Ovary (tissue), 9 donors: ENCODE measurements around the gene MCM3AP. TPM values are rescaled to one million over a fixed set of nuclear protein-coding genes. Genes with fewer than 3 reads are reported as not detected.

Experiments
- DNase-seq, 5 donors: peaks; one replicate each; pipeline ENCODE4 v3.0.0-alpha.2; 2019 to 2020
- H3K27ac ChIP-seq, 2 donors: fragments of 200-600 bp; one replicate each; pipeline versions ENCODE4 v1.5.1 to v1.8.0; 2019 to 2022
- H3K27me3 ChIP-seq: fragments of 200-600 bp; one replicate; pipeline ENCODE4 v1.8.0; 2022
- H3K36me3 ChIP-seq: fragments of 200-600 bp; sonication (generic); one replicate; pipeline ENCODE4 v1.5.1; 2019
- H3K4me1 ChIP-seq: one replicate; pipeline ENCODE4 v1.8.1; 2013; ENCODE audit warnings: mild to moderate bottlenecking, moderate library complexity; ENCODE audit not compliant: insufficient read depth
- H3K4me3 ChIP-seq: fragments of 200-600 bp; sonication (generic); one replicate; pipeline ENCODE4 v1.5.1; 2017
- H3K9me3 ChIP-seq, 2 donors: fragments of 200-600 bp in 1 of 2; sonication (generic) in 1 of 2; one replicate each; pipeline versions ENCODE4 v1.5.1 to v1.8.1; 2013 to 2019; ENCODE audit warnings: mild to moderate bottlenecking in 1 of 2, moderate library complexity in 1 of 2
- EP300 ChIP-seq: sonication (generic); formaldehyde crosslinking; IDR thresholded peaks from one replicate; pipeline ENCODE4 v1.6.1; 2017; ENCODE audit warnings: antibody characterized with exemption
- POLR2A ChIP-seq: fragments of 450-650 bp; IDR thresholded peaks from one replicate; pipeline ENCODE4 v1.6.1; 2017; ENCODE audit warnings: antibody characterized with exemption, mild to moderate bottlenecking, moderate library complexity
- WGBS, 3 donors: extraction: QIAGEN DNeasy Blood & Tissue Kit in 1 of 3; methylation state at CpG; one replicate each; pipeline versions ENCODE4 v1.1.5 to v1.1.7; 2013 to 2017; 5-methylcytosine and 5-hydroxymethylcytosine counted together
- intact Hi-C, 4 donors: fragments of 100-400 bp; cut with DNase I; formaldehyde crosslinking; loops; one replicate each; pipeline versions ENCODE4 v1.11.0 to v1.15.1; 2022 to 2023
- polyA plus RNA-seq, 2 donors: library from polyadenylated mRNA; stranded (reverse); fragments of 200-250 nt in 1 of 2; fragments of 350-450 nt in 1 of 2; fragmentation: Illumina TruSeq in 1 of 2; extraction: RNeasy Lipid Tissue Mini Kit (QIAGEN cat#74804) in 1 of 2; gene quantifications; one replicate each; pipeline ENCODE4 v1.2.3, GENCODE V29; 2013 to 2014
- total RNA-seq, 7 donors: library from RNA; depleted of rRNA in 2 of 7; stranded (reverse); fragments of >200 nt in 2 of 7; fragmentation: NEBNext Ultra II Directional in 3 of 7; extraction: Animal tissue kit (Norgen Biotek cat#: 25700) in 3 of 7; gene quantifications; one replicate each; pipeline versions ENCODE4 v1.1.0 to v1.2.4, GENCODE V29; 2016 to 2023
- TF ChIP-seq, protein P1 (sequence below), 3 donors: fragments of 450-650 bp in 2 of 3; fragments of 200-600 bp in 1 of 3; IDR thresholded peaks; one replicate each; pipeline versions ENCODE4 v1.5.1 to v1.8.0; 2016 to 2022; ENCODE audit warnings: antibody characterized with exemption in 3 of 3, mild to moderate bottlenecking in 1 of 3
- donor health status: DM: no; HTN: no; CAD: no; lungs with moderate emphysema.
- donor health status: DM: no; HTN: no; CAD: no.
- donor health status: Bipolar disorder and iron deficiency.
- donor health status: DM: yes; HTN: yes; CAD: no.
- donor health status: DM: no; HTN: no; CAD: no.
- donor health status: DM: yes; HTN: yes; CAD: no.

Gene MCM3AP
- total and polyA plus RNA-seq, 9 donors: 35.9 to 89.3 (median 70.3) TPM

DNA sequence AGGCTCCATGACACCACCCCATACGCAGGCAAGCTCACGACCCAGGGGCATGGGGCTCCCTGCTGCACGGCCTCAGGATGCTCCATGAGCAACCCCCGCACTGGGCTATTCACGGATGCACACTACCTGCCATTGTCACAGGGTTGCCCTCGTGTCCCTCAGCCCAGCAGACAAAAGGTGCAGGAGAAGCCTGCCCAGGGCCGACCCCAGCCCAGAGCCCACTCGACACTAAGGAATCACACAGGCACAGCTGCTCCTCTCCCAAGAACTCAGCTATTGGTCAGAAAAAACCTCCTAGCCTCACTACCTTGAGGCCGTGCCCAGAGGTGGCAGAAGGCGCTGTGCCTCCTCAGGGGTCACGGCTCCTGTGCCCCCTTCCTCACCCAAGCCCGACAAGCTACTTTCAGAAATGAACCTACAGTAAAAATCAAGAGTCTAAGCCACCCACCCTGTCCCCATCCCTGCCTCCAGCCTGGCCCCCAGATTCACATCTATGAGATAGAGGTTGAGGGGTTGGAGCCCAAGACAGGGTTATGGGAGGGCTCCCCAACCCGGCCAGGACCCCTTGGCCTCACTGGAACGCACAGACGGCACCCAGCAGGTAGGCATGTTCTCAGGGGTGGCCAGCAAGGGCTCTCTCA, 94.8 kb downstream of the MCM3AP start:
- TF ChIP-seq, protein P1, sequence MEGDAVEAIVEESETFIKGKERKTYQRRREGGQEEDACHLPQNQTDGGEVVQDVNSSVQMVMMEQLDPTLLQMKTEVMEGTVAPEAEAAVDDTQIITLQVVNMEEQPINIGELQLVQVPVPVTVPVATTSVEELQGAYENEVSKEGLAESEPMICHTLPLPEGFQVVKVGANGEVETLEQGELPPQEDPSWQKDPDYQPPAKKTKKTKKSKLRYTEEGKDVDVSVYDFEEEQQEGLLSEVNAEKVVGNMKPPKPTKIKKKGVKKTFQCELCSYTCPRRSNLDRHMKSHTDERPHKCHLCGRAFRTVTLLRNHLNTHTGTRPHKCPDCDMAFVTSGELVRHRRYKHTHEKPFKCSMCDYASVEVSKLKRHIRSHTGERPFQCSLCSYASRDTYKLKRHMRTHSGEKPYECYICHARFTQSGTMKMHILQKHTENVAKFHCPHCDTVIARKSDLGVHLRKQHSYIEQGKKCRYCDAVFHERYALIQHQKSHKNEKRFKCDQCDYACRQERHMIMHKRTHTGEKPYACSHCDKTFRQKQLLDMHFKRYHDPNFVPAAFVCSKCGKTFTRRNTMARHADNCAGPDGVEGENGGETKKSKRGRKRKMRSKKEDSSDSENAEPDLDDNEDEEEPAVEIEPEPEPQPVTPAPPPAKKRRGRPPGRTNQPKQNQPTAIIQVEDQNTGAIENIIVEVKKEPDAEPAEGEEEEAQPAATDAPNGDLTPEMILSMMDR (IDR thresholded peaks at IDR 0.05): no peak
- TF ChIP-seq POLR2A (no peak), EP300 (no peak)
- Histone ChIP-seq H3K27me3 (no peaks in the 10 kb centered on the region), H3K36me3 (no peaks in the 10 kb centered on the region), H3K4me1 (peaks cover 4% of the 10 kb centered on the region), H3K9me3 (no peaks in the 10 kb centered on the region), H3K4me3 (no peak overlapping the region), H3K27ac (no peak overlapping the region)
- peak in 1 of 5 donors; percentile 16 for DNase-seq
- intact Hi-C loops: no loop called here
- 89 to 92% (median 91%) methylated on average over 15 of the region's 15 CpGs for WGBS, 3 donors

DNA sequence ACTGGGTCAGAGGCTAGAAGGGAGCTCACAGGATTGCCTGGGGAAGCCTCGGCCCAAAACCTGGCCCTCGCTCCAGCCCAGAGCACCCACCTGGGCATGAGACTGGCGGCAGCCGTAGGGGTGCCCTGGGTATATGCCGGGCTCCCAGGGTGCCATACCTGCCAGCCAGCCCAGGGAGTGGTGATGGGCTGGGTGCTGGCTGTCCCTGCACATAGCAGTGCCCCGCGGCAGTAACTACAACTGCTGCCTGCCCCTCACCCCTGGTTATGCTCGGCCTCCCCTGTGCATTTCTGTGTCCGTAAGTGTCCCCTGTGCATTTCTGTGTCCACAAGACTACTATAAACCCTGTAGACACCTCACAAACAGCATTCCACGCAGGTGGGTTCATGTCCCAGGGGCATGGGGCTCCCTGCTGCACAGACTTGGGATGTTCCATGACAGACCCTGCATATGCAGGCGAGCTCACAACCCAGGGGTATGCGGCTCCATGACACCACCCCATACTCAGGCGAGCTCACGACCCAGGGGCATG, 95.4 kb downstream of the MCM3AP start:
- TF ChIP-seq, protein P1 (IDR thresholded peaks at IDR 0.05): no peak
- no peak for TF ChIP-seq EP300
- no peak for TF ChIP-seq POLR2A

DNA sequence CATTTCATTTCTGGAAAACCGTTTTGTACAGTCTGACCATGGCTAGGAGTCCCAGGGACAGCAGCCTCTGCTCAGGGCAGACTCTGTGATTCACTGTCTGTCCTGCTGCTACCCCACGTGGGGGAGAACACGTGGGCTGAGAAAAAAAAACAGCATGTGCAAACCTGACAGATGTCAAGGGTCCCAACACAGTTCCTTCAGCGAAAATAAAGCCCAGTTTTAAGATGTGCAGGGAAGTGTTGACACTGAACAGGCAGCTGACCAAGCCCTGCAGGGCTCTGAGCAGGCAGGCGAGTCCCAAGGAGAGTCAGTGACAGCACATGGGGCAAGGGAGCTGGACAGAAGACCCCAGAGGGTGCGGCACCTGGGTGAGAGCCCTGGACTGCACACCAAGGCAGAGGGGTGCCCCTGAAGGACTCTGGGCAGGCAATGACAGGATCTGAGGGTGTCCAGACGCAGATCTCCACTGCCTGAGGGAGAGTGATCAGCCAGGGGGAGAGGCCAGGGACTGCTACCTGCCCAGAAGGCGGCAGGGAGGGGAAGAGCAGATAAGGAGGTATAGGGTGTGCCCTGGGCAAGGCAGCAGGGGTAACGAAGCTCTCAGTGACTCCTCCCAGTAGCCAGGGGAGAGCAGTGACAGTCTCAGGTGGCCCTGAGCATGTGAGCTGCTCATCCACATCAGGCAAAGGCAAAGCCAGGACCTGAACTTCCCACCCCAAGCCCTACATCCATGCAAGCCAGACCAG, 96.0 kb downstream of the MCM3AP start:
- peak in 1 of 5 donors; percentile 19 for DNase-seq
- peaks cover 4% of the 10 kb centered on the region for H3K4me1 ChIP-seq
- no peaks in the 10 kb centered on the region for H3K27me3 ChIP-seq
- no peak overlapping the region for H3K4me3 ChIP-seq
- WGBS, 3 donors: 61 to 74% (median 65%) methylated on average over 9 of the region's 9 CpGs
- H3K36me3 ChIP-seq: no peaks in the 10 kb centered on the region
- H3K9me3 ChIP-seq: no peaks in the 10 kb centered on the region
- H3K27ac ChIP-seq: peak overlapping the region in 1 of 2 donors; percentile 9
- intact Hi-C loops: no loop called here
- no peak for TF ChIP-seq POLR2A
- TF ChIP-seq, protein P1 (IDR thresholded peaks at IDR 0.05): no peak

More for the DNA sequence above, 95.4 kb downstream of the MCM3AP start:
- intact Hi-C loops: no loop called here
- DNase-seq: peak in 1 of 5 donors; percentile 18
- Histone ChIP-seq H3K36me3 (no peaks in the 10 kb centered on the region), H3K9me3 (no peaks in the 10 kb centered on the region), H3K27ac (peak overlapping the region in 1 of 2 donors; percentile 9), H3K4me1 (peaks cover 4% of the 10 kb centered on the region), H3K4me3 (no peak overlapping the region), H3K27me3 (no peaks in the 10 kb centered on the region)
- WGBS, 3 donors: 92 to 95% (median 94%) methylated on average over 9 to 14 of the region's 14 CpGs

DNA sequence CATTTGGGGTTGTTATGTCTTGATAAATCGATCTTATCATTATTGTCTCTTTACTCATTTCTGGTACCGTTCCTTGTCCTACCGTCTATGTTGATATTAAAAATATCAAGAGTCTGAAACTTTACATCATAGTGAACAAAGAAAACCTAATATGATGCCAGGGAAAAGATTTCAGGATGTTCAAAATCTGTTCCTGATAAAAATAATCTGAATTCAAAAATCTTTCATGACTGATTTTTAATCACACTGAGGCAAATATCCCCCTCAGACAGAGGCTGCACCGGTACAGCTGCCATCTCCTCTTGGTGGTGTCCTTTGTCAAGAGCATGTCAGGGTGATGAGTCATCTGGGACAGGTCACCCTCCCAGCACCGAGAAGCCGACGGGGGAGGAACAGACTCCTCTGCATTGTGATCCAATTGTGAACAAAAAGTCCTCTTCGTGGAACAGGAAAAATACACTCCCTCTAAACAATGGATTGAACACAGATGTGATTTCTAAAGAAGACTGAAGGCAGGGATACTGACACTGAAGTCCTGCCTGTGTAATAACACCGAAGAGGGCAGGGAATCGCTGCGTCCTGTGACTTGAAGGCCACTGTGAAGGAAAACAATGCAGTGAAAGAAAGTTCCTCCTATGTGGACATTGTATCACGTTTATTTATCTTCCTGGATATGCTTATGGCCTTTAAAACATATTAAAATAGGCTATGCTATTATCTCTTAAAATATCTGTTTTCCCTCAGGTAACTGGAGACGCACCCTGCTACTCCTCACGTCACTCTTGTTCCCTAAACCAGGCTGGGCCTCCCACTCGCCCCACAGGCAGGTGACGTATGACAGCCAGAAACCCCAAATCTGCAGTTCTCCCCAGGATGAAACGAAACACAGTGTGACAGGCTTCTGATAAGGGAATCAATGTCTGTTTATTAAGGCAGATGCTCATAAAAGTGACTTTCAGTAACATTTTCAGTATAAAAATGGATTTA, 96.9 kb downstream of the MCM3AP start:
- intact Hi-C loops: no loop called here
- 32 to 39% (median 39%) methylated on average over 17 of the region's 17 CpGs for WGBS, 3 donors

More for the DNA sequence above, 96.9 kb downstream of the MCM3AP start:
- H3K27ac ChIP-seq: no peak overlapping the region
- peaks cover 4% of the 10 kb centered on the region for H3K4me1 ChIP-seq
- no peak overlapping the region for H3K4me3 ChIP-seq
- H3K36me3 ChIP-seq: no peaks in the 10 kb centered on the region
- no peaks in the 10 kb centered on the region for H3K9me3 ChIP-seq
- DNase-seq: peak in 4 of 5 donors; percentile 34 to 61 (median 58)
- no peak for TF ChIP-seq POLR2A
- no peak for TF ChIP-seq EP300
- TF ChIP-seq, protein P1 (IDR thresholded peaks at IDR 0.05): no peak
- no peaks in the 10 kb centered on the region for H3K27me3 ChIP-seq
